Gastrocnemius medialis (tissue), 4 donors: ENCODE results near the gene CARD16.

Experiments used
- CTCF ChIP-seq, 5 experiments: fragments of 450-650 bp in 3 of 5; fragments of 200-600 bp in 2 of 5; sonication (generic) in 2 of 5; IDR thresholded peaks in 4 of 5; conservative IDR thresholded peaks in 1 of 5; 1 replicate in 4 of 5; 2 replicates in 1 of 5; pipeline ENCODE4 v1.5.1; 2016 to 2019; ENCODE audit warnings: antibody characterized with exemption in 5 of 5, mild to moderate bottlenecking in 3 of 5, moderate library complexity in 3 of 5
- POLR2A ChIP-seq, 2 donors: fragments of 450-650 bp; IDR thresholded peaks; one replicate each; pipeline ENCODE4 v1.6.1; 2017; ENCODE audit warnings: antibody characterized with exemption in 2 of 2, mild to moderate bottlenecking in 2 of 2, moderate library complexity in 2 of 2

GRCh38 chr11:105027678-105028077, 17.5 kb downstream of the CARD16 start:
- TF ChIP-seq CTCF (IDR thresholded peaks at IDR 0.05 in 4 of 5, conservative IDR thresholded peaks at IDR 0.05 in 1 of 5), result no peak
- no peak for TF ChIP-seq POLR2A (IDR thresholded peaks at IDR 0.05)
